ENCODE data around the gene SLC4A2. TPM values are rescaled to one million over a fixed set of nuclear protein-coding genes. Genes with fewer than 3 reads are reported as not detected.

The SLC4A2 gene
- polyA plus RNA-seq, 2 donors: 35.7 to 45.5 TPM

DNA sequence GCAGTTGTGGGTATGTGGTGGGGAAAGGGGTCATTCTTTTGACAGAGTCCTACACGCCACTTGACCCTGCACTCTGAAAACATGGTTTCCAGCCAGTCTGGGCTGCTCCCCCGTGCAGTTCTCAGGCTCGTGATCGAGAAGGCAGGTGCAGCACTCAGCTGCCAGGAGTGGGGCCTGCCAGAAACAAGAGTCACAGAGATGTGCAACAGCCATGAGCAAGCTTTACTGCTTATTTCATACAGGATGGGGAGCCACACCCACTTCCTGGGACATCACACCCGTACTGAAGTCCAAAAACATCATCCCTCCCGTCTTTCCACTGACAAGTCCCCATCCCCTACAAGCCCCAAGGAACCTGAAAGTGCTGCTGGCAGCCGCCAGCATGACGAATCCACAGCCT, 44.4 kb upstream of the SLC4A2 start:
- WGBS, 2 donors: 64 to 66% methylated on average over 8 of the region's 8 CpGs
- peaks cover 0 to 4% of the 10 kb centered on the region in 2 donors for H3K27me3 ChIP-seq (ENCODE audit: control insufficient read depth in 1 of 2, insufficient read depth in 2 of 2, low read length in 2 of 2)
- no peak overlapping the region for H3K27ac ChIP-seq (ENCODE audit: low read depth in 2 of 2, low read length in 1 of 2)
- H3K4me1 ChIP-seq (ENCODE audit: control insufficient read depth in 2 of 2, insufficient read depth in 2 of 2, low read length in 1 of 2): peaks cover 7 to 28% of the 10 kb centered on the region in 2 donors
- peaks cover 0 to 5% of the 10 kb centered on the region in 2 donors for H3K9me3 ChIP-seq (ENCODE audit: control insufficient read depth in 2 of 2, insufficient read depth in 1 of 2, low read depth in 1 of 2, low read length in 1 of 2)
- H3K4me3 ChIP-seq (ENCODE audit: low read depth in 1 of 2, low read length in 2 of 2): no peak overlapping the region
- no peaks in the 10 kb centered on the region for H3K36me3 ChIP-seq (ENCODE audit: control insufficient read depth in 2 of 2, insufficient read depth in 2 of 2, low read length in 1 of 2)

DNA sequence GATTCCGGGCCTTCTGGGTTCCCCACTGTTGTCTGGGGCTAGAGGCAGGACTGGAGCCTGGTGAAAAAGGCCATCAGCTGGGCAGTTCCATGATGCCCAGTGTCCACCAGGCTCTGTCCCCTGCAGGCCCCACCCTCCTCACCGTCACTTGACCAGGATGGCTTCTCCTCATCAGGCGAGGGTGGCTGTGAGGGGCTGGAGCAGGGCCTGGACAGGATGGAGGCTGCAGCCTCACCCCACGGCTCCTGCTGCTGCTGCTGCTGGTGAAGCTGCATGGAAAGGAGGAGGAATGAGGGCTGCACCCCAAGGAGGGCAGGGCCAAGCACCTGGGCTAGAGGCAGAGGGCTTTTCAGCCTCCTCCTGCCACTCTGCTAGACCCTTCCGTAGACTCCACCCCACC, 43.4 kb upstream of the SLC4A2 start:
- Histone ChIP-seq H3K4me1 (ENCODE audit: control insufficient read depth in 2 of 2, insufficient read depth in 2 of 2, low read length in 1 of 2) (peaks cover 7 to 28% of the 10 kb centered on the region in 2 donors), H3K9me3 (ENCODE audit: control insufficient read depth in 2 of 2, insufficient read depth in 1 of 2, low read depth in 1 of 2, low read length in 1 of 2) (peaks cover 0 to 5% of the 10 kb centered on the region in 2 donors), H3K4me3 (ENCODE audit: low read depth in 1 of 2, low read length in 2 of 2) (no peak overlapping the region), H3K27ac (ENCODE audit: low read depth in 2 of 2, low read length in 1 of 2) (peak overlapping the region in 1 of 2 donors; percentile 6), H3K27me3 (ENCODE audit: control insufficient read depth in 1 of 2, insufficient read depth in 2 of 2, low read length in 2 of 2) (peaks cover 0 to 7% of the 10 kb centered on the region in 2 donors), H3K36me3 (ENCODE audit: control insufficient read depth in 2 of 2, insufficient read depth in 2 of 2, low read length in 1 of 2) (no peaks in the 10 kb centered on the region)
- WGBS, 2 donors: 82 to 85% methylated on average over 5 of the region's 5 CpGs

DNA sequence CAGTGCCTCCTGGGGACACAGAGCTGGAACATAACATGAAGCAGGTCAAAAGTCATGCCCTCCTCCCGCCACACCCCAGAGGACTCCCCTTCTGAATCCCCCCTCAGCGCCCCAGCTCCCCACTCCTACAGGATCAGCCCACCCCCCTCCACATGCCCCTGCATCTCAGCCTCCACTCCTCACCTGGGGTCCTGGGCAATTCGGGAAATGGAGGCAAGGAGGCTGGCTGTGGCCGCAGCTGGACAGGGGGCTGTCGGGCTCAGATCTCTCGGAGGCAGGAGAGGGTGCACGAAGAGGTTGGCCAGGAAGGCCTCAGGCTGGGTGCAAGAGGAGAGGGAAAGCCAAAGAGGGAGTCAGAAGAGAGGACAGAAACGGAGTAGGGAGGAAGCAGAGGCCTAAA, 42.9 kb upstream of the SLC4A2 start:
- peaks cover 0 to 5% of the 10 kb centered on the region in 2 donors for H3K9me3 ChIP-seq (ENCODE audit: control insufficient read depth in 2 of 2, insufficient read depth in 1 of 2, low read depth in 1 of 2, low read length in 1 of 2)
- no peaks in the 10 kb centered on the region for H3K36me3 ChIP-seq (ENCODE audit: control insufficient read depth in 2 of 2, insufficient read depth in 2 of 2, low read length in 1 of 2)
- H3K4me1 ChIP-seq (ENCODE audit: control insufficient read depth in 2 of 2, insufficient read depth in 2 of 2, low read length in 1 of 2): peaks cover 7 to 28% of the 10 kb centered on the region in 2 donors
- WGBS, 2 donors: 86 to 89% methylated on average over 8 of the region's 8 CpGs
- no peak overlapping the region for H3K27ac ChIP-seq (ENCODE audit: low read depth in 2 of 2, low read length in 1 of 2)
- H3K27me3 ChIP-seq (ENCODE audit: control insufficient read depth in 1 of 2, insufficient read depth in 2 of 2, low read length in 2 of 2): peaks cover 0 to 7% of the 10 kb centered on the region in 2 donors
- H3K4me3 ChIP-seq (ENCODE audit: low read depth in 1 of 2, low read length in 2 of 2): no peak overlapping the region

- 87 to 88% methylated on average over 15 of the region's 15 CpGs for WGBS, 2 donors
- Histone ChIP-seq H3K4me1 (ENCODE audit: control insufficient read depth in 2 of 2, insufficient read depth in 2 of 2, low read length in 1 of 2) (peaks cover 7 to 28% of the 10 kb centered on the region in 2 donors), H3K4me3 (ENCODE audit: low read depth in 1 of 2, low read length in 2 of 2) (no peak overlapping the region), H3K27ac (ENCODE audit: low read depth in 2 of 2, low read length in 1 of 2) (no peak overlapping the region), H3K9me3 (ENCODE audit: control insufficient read depth in 2 of 2, insufficient read depth in 1 of 2, low read depth in 1 of 2, low read length in 1 of 2) (peaks cover 0 to 5% of the 10 kb centered on the region in 2 donors), H3K27me3 (ENCODE audit: control insufficient read depth in 1 of 2, insufficient read depth in 2 of 2, low read length in 2 of 2) (peaks cover 0 to 7% of the 10 kb centered on the region in 2 donors), H3K36me3 (ENCODE audit: control insufficient read depth in 2 of 2, insufficient read depth in 2 of 2, low read length in 1 of 2) (no peaks in the 10 kb centered on the region)
Observed at GRCh38 chr7:151016942-151017341, 42.4 kb upstream of the SLC4A2 start.

- peaks cover 0 to 5% of the 10 kb centered on the region in 2 donors for H3K9me3 ChIP-seq (ENCODE audit: control insufficient read depth in 2 of 2, insufficient read depth in 1 of 2, low read depth in 1 of 2, low read length in 1 of 2)
- H3K4me3 ChIP-seq (ENCODE audit: low read depth in 1 of 2, low read length in 2 of 2): no peak overlapping the region
- peaks cover 0 to 7% of the 10 kb centered on the region in 2 donors for H3K27me3 ChIP-seq (ENCODE audit: control insufficient read depth in 1 of 2, insufficient read depth in 2 of 2, low read length in 2 of 2)
- peaks cover 7 to 28% of the 10 kb centered on the region in 2 donors for H3K4me1 ChIP-seq (ENCODE audit: control insufficient read depth in 2 of 2, insufficient read depth in 2 of 2, low read length in 1 of 2)
- no peaks in the 10 kb centered on the region for H3K36me3 ChIP-seq (ENCODE audit: control insufficient read depth in 2 of 2, insufficient read depth in 2 of 2, low read length in 1 of 2)
- H3K27ac ChIP-seq (ENCODE audit: low read depth in 2 of 2, low read length in 1 of 2): no peak overlapping the region
- 45 to 47% methylated on average over 13 of the region's 13 CpGs for WGBS, 2 donors
Observed at GRCh38 chr7:151017370-151017952, 41.9 kb upstream of the SLC4A2 start.

DNA sequence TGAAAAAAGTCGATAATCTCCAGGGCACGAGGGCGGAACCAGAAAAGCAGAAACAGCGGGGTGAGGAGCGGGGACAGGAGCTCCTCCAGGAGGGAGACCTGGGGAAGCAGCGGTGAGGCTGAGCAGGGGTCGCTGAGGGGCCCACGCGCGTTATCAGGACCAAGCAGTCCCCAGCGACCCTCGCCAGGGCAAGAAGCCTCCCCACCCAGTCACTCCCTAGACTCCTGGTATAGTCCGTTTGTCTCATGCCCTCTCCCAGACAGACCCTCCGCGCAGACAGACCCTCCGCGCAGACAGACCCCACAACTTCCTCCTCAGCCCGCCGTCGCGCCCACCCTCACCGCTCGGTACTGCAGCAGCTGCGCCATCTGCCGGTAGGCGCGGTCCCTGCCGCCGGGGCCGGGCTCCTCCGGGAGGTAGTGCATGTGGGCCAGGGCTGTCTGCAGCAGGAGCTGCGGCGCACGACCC, 41.4 kb upstream of the SLC4A2 start:
- peaks cover 0 to 7% of the 10 kb centered on the region in 2 donors for H3K27me3 ChIP-seq (ENCODE audit: control insufficient read depth in 1 of 2, insufficient read depth in 2 of 2, low read length in 2 of 2)
- H3K4me1 ChIP-seq (ENCODE audit: control insufficient read depth in 2 of 2, insufficient read depth in 2 of 2, low read length in 1 of 2): peaks cover 7 to 26% of the 10 kb centered on the region in 2 donors

GRCh38 chr7:151018421-151019129, 40.8 kb upstream of the SLC4A2 start:
- H3K4me1 ChIP-seq (ENCODE audit: control insufficient read depth in 2 of 2, insufficient read depth in 2 of 2, low read length in 1 of 2): peaks cover 2 to 21% of the 10 kb centered on the region in 2 donors
- H3K4me3 ChIP-seq (ENCODE audit: low read depth in 1 of 2, low read length in 2 of 2): peak overlapping the region; percentile 19 to 37
- H3K36me3 ChIP-seq (ENCODE audit: control insufficient read depth in 2 of 2, insufficient read depth in 2 of 2, low read length in 1 of 2): no peaks in the 10 kb centered on the region
- peaks cover 0 to 5% of the 10 kb centered on the region in 2 donors for H3K9me3 ChIP-seq (ENCODE audit: control insufficient read depth in 2 of 2, insufficient read depth in 1 of 2, low read depth in 1 of 2, low read length in 1 of 2)
- 2% methylated on average over 65 to 82 of the region's 82 CpGs for WGBS, 2 donors
- H3K27ac ChIP-seq (ENCODE audit: low read depth in 2 of 2, low read length in 1 of 2): no peak overlapping the region
- peaks cover 0 to 7% of the 10 kb centered on the region in 2 donors for H3K27me3 ChIP-seq (ENCODE audit: control insufficient read depth in 1 of 2, insufficient read depth in 2 of 2, low read length in 2 of 2)

More for the DNA sequence above, 41.4 kb upstream of the SLC4A2 start:
- Histone ChIP-seq H3K36me3 (ENCODE audit: control insufficient read depth in 2 of 2, insufficient read depth in 2 of 2, low read length in 1 of 2) (no peaks in the 10 kb centered on the region), H3K27ac (ENCODE audit: low read depth in 2 of 2, low read length in 1 of 2) (no peak overlapping the region), H3K4me3 (ENCODE audit: low read depth in 1 of 2, low read length in 2 of 2) (peak overlapping the region; percentile 19 to 20), H3K9me3 (ENCODE audit: control insufficient read depth in 2 of 2, insufficient read depth in 1 of 2, low read depth in 1 of 2, low read length in 1 of 2) (peaks cover 0 to 5% of the 10 kb centered on the region in 2 donors)
- whole genome bisulfite sequencing, 2 donors: 6 to 7% methylated on average over 31 to 34 of the region's 34 CpGs

GRCh38 chr7:151019130-151019447, 40.3 kb upstream of the SLC4A2 start:
- Histone ChIP-seq H3K27ac (ENCODE audit: low read depth in 2 of 2, low read length in 1 of 2) (peak overlapping the region in 1 of 2 donors; percentile 15), H3K27me3 (ENCODE audit: control insufficient read depth in 1 of 2, insufficient read depth in 2 of 2, low read length in 2 of 2) (peaks cover 0 to 7% of the 10 kb centered on the region in 2 donors), H3K4me3 (ENCODE audit: low read depth in 1 of 2, low read length in 2 of 2) (peak overlapping the region; percentile 19 to 37), H3K36me3 (ENCODE audit: control insufficient read depth in 2 of 2, insufficient read depth in 2 of 2, low read length in 1 of 2) (no peaks in the 10 kb centered on the region), H3K4me1 (ENCODE audit: control insufficient read depth in 2 of 2, insufficient read depth in 2 of 2, low read length in 1 of 2) (peaks cover 0 to 17% of the 10 kb centered on the region in 2 donors), H3K9me3 (ENCODE audit: control insufficient read depth in 2 of 2, insufficient read depth in 1 of 2, low read depth in 1 of 2, low read length in 1 of 2) (peaks cover 0 to 5% of the 10 kb centered on the region in 2 donors)
- WGBS, 2 donors: 23 to 38% methylated on average over 11 to 20 of the region's 20 CpGs

GRCh38 chr7:151020231-151020630, 39.2 kb upstream of the SLC4A2 start:
- no peaks in the 10 kb centered on the region for H3K36me3 ChIP-seq (ENCODE audit: control insufficient read depth in 2 of 2, insufficient read depth in 2 of 2, low read length in 1 of 2)
- peaks cover 0 to 5% of the 10 kb centered on the region in 2 donors for H3K9me3 ChIP-seq (ENCODE audit: control insufficient read depth in 2 of 2, insufficient read depth in 1 of 2, low read depth in 1 of 2, low read length in 1 of 2)
- H3K27me3 ChIP-seq (ENCODE audit: control insufficient read depth in 1 of 2, insufficient read depth in 2 of 2, low read length in 2 of 2): peaks cover 0 to 7% of the 10 kb centered on the region in 2 donors
- H3K4me1 ChIP-seq (ENCODE audit: control insufficient read depth in 2 of 2, insufficient read depth in 2 of 2, low read length in 1 of 2): peaks cover 0 to 15% of the 10 kb centered on the region in 2 donors
- peak overlapping the region in 1 of 2 donors; percentile 17 for H3K4me3 ChIP-seq (ENCODE audit: low read depth in 1 of 2, low read length in 2 of 2)
- WGBS, 2 donors: 59 to 60% methylated on average over 7 of the region's 7 CpGs
- no peak overlapping the region for H3K27ac ChIP-seq (ENCODE audit: low read depth in 2 of 2, low read length in 1 of 2)
